Prostate gland (tissue), 2 donors: ENCODE results near the gene E2F4. TPM values are rescaled to one million over a fixed set of nuclear protein-coding genes. Genes with fewer than 3 reads are reported as not detected.

Experiments
- DNase-seq: peaks from one replicate; pipeline ENCODE4 v3.0.0-alpha.2; 2019; ENCODE audit warnings: low spot score
- H3K27ac ChIP-seq, 2 donors: fragments of 200-600 bp; sonication (generic); 2 replicates each; pipeline ENCODE4 v1.5.1; 2017 to 2019
- H3K27me3 ChIP-seq: fragments of 200-600 bp; sonication (generic); replicated peaks from 2 replicates; pipeline ENCODE4 v1.5.1; 2019; ENCODE audit not compliant: insufficient read depth
- H3K36me3 ChIP-seq, 2 donors: fragments of 200-600 bp; sonication (generic); 1 replicate in 1 of 2; 2 replicates in 1 of 2; pipeline versions ENCODE4 v1.5.1 to v1.8.1; 2017 to 2019
- H3K4me1 ChIP-seq: fragments of 200-600 bp; sonication (generic); replicated peaks from 2 replicates; pipeline ENCODE4 v1.5.1; 2019
- H3K4me3 ChIP-seq, 2 donors: fragments of 200-600 bp; sonication (generic); 2 replicates each; pipeline ENCODE4 v1.5.1; 2017 to 2019
- H3K9me3 ChIP-seq: fragments of 200-600 bp; sonication (generic); 2 replicates; pipeline ENCODE4 v1.5.1; 2017
- CTCF ChIP-seq, 4 experiments: fragments of 200-600 bp in 2 of 4; fragments of 450-650 bp in 2 of 4; sonication (generic) in 2 of 4; IDR thresholded peaks; 1 replicate in 3 of 4; 2 replicates in 1 of 4; pipeline ENCODE4 v1.5.1; 2016 to 2019; ENCODE audit warnings: antibody characterized with exemption in 4 of 4, mild to moderate bottlenecking in 2 of 4, moderate library complexity in 2 of 4
- POLR2A ChIP-seq: fragments of 450-650 bp; IDR thresholded peaks from one replicate; pipeline ENCODE4 v1.6.1; 2016; ENCODE audit warnings: antibody characterized with exemption, mild to moderate bottlenecking
- POLR2AphosphoS5 ChIP-seq: sonication (generic); formaldehyde crosslinking; IDR thresholded peaks from one replicate; pipeline ENCODE4 v1.6.1; 2017; ENCODE audit warnings: antibody characterized with exemption
- WGBS: methylation state at CpG from one replicate; pipeline ENCODE4 v1.1.5; 2018; 5-methylcytosine and 5-hydroxymethylcytosine counted together
- intact Hi-C: fragments of 100-400 bp; cut with DNase I; formaldehyde crosslinking; loops from one replicate; pipeline ENCODE4 v1.14.2; 2022
- total RNA-seq, 2 donors: library from RNA; depleted of rRNA; stranded (reverse); fragments of >200 nt; gene quantifications; one replicate each; pipeline ENCODE4 v1.1.0, GENCODE V29; 2016

The E2F4 gene
- total RNA-seq, 2 donors from 2014 or later = 91.6 to 105 TPM

DNA sequence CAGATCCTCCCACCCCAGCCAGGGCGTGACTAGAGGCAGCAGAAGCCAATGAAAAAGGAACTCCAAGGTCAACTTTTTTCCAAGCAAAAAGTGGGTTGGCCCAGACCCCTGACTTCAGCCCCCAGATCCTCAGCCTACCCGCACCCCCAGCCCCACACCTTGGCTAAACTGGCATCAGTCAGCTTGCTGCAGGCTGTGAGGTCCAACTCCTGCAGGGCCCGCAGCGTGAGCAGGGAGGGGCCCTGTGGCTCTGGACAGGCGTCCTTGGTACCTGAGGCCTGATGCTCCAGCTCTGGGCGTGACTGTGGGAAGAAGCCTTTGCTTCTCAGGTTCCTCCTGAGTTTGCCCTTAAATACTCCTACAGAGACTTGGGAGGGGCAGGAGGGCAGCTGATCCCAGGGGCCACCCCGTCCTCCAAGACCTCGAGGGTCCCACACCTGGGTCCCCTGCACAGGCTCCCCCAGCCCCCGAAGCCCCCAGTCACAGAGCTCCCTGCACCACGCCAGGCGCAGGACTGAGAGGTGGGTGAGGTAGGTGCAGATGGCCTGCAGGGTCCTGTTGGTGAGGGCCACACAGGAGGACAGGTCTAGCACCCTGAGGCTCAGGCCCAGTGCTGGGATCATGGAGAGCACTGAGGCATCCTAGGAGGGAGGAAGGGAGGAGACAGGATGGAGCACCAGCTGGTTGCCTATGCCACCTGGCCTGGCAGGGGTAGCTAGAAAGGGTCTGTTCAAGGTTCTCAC lies 16.4 kb downstream of the E2F4 start:
- no peak overlapping the region for H3K4me3 ChIP-seq
- DNase-seq = no peak
- no peaks in the 10 kb centered on the region for H3K9me3 ChIP-seq
- no peaks in the 10 kb centered on the region for H3K36me3 ChIP-seq
- H3K27ac ChIP-seq = no peak overlapping the region
- no peak for TF ChIP-seq POLR2AphosphoS5
- no peak for TF ChIP-seq CTCF (IDR thresholded peaks at IDR 0.05)
- TF ChIP-seq POLR2A = no peak
- no peaks in the 10 kb centered on the region for H3K27me3 ChIP-seq
- 90% methylated on average over 11 of the region's 11 CpGs for WGBS
- H3K4me1 ChIP-seq = no peaks in the 10 kb centered on the region
- intact Hi-C loops = no loop called here

DNA sequence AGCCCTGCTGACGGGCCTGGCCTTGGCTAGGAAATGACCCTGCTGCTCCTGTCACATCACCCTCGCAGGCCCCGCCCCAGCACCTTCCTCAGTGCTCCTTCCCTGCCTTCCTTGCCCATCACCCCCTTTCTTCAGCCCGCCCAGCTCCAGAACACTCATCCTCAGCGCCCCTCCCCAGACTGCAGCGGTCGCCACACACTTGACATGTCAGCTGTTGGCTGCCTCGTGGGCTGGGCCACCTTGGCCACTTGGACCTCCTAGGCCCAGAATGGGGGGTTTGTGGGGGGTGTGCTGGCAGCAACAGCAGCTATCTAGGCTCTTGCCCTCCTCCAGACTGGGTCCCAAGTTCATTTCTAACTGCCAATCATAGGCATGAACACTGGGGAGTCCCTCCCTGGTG lies 17.6 kb downstream of the E2F4 start:
- no peaks in the 10 kb centered on the region for H3K9me3 ChIP-seq
- intact Hi-C loops = no loop called here
- 93% methylated on average over 8 of the region's 8 CpGs for WGBS
- H3K36me3 ChIP-seq = no peaks in the 10 kb centered on the region
- H3K27me3 ChIP-seq = no peaks in the 10 kb centered on the region
- no peak overlapping the region for H3K27ac ChIP-seq
- no peak for DNase-seq
- TF ChIP-seq CTCF (IDR thresholded peaks at IDR 0.05) (no peak), POLR2A (no peak), POLR2AphosphoS5 (no peak)
- no peaks in the 10 kb centered on the region for H3K4me1 ChIP-seq
- H3K4me3 ChIP-seq = no peak overlapping the region

GRCh38 chr16:67210069-67210937 lies 18.3 kb downstream of the E2F4 start:
- DNase-seq = no peak
- Histone ChIP-seq H3K27me3 (no peaks in the 10 kb centered on the region), H3K27ac (no peak overlapping the region), H3K36me3 (no peaks in the 10 kb centered on the region), H3K9me3 (no peaks in the 10 kb centered on the region), H3K4me3 (no peak overlapping the region), H3K4me1 (no peaks in the 10 kb centered on the region)
- TF ChIP-seq POLR2AphosphoS5 (no peak), CTCF (IDR thresholded peaks at IDR 0.05) (no peak), POLR2A (no peak)
- intact Hi-C loops = no loop called here
- WGBS = 86% methylated on average over 25 of the region's 25 CpGs

GRCh38 chr16:67211674-67212073 lies 19.7 kb downstream of the E2F4 start:
- 76% methylated on average over 7 of the region's 7 CpGs for WGBS
- TF ChIP-seq POLR2AphosphoS5 = no peak
- no peak for TF ChIP-seq POLR2A
- no peak for TF ChIP-seq CTCF (IDR thresholded peaks at IDR 0.05)
- intact Hi-C loops = no loop called here
- Histone ChIP-seq H3K27ac (no peak overlapping the region), H3K4me1 (no peaks in the 10 kb centered on the region), H3K9me3 (no peaks in the 10 kb centered on the region), H3K4me3 (no peak overlapping the region), H3K27me3 (no peaks in the 10 kb centered on the region), H3K36me3 (no peaks in the 10 kb centered on the region)
- DNase-seq = no peak
